SK-N-SH (cell line): ENCODE data around the gene MFAP3L. TPM values are rescaled to one million over a fixed set of nuclear protein-coding genes. Genes with fewer than 3 reads are reported as not detected.

ENCODE experiments used
- CTCF ChIA-PET: fragments of 300-600, 350-600 bp; formaldehyde crosslinking; extraction: SDS; loops from one replicate; lab custom pipeline; 2021; lab: Yijun Ruan, JAX
- POLR2A ChIA-PET: fragments of 350-600 bp; sonication (Branson Sonifier 250); formaldehyde crosslinking; extraction: SDS; loops from one replicate; lab custom pipeline; 2020; ENCODE audit warnings: antibody characterized with exemption, inconsistent platforms; lab: Yijun Ruan, JAX
- DNase-seq: peaks from one replicate; pipeline ENCODE4 v3.0.0; 2012
- H2AFZ ChIP-seq: fragments of 200-600 bp; sonication (generic); 2 replicates; pipeline ENCODE4 v1.8.1; 2016; ENCODE audit warnings: antibody characterized with exemption, mild to moderate bottlenecking, low read depth
- H3F3A ChIP-seq: fragments of 200-600 bp; sonication (generic); replicated peaks from 2 replicates; pipeline ENCODE3; 2016; ENCODE audit warnings: antibody characterized with exemption, mild to moderate bottlenecking; ENCODE audit not compliant: insufficient read depth
- H3K27ac ChIP-seq, 2 experiments: fragments of 200-500 bp in 1 of 2; fragments of 200-600 bp in 1 of 2; sonication (Bioruptor generic) in 1 of 2; sonication (generic), shearing (Covaris generic) in 1 of 2; 2 replicates each; pipeline versions ENCODE4 v1.5.1 to v1.6.1; 2014 to 2016; ENCODE audit warnings: low read depth in 2 of 2, inconsistent platforms in 1 of 2, low read length in 1 of 2, mild to moderate bottlenecking in 1 of 2, mixed read lengths in 1 of 2
- H3K27me3 ChIP-seq: fragments of 200-600 bp; sonication (generic), shearing (Covaris generic); 2 replicates; pipeline ENCODE4 v1.6.1; 2016; ENCODE audit warnings: mixed run types; ENCODE audit not compliant: insufficient read depth
- H3K36me3 ChIP-seq, 2 experiments: fragments of 200-500 bp in 1 of 2; fragments of 200-600 bp in 1 of 2; sonication (Bioruptor generic) in 1 of 2; sonication (generic) in 1 of 2; replicated peaks in 1 of 2; 2 replicates each; pipeline versions ENCODE3 to v1.5.1; 2014 to 2016; ENCODE audit warnings: low read length in 1 of 2, mild to moderate bottlenecking in 1 of 2; ENCODE audit not compliant: insufficient read depth in 2 of 2, control insufficient read depth in 1 of 2
- H3K4me1 ChIP-seq, 2 experiments: fragments of 200-500 bp in 1 of 2; fragments of 200-600 bp in 1 of 2; sonication (Bioruptor generic) in 1 of 2; sonication (generic), shearing (Covaris generic) in 1 of 2; 2 replicates each; pipeline versions ENCODE4 v1.5.1 to v1.6.1; 2014 to 2016; ENCODE audit warnings: low read depth in 1 of 2, low read length in 1 of 2, mixed run types in 1 of 2; ENCODE audit not compliant: insufficient read depth in 2 of 2, control insufficient read depth in 1 of 2
- H3K4me2 ChIP-seq: fragments of 200-600 bp; sonication (generic), shearing (Covaris generic); 2 replicates; pipeline ENCODE4 v1.6.1; 2017; ENCODE audit warnings: mixed run types
- H3K4me3 ChIP-seq, 2 experiments: fragments of 200-500 bp in 1 of 2; fragments of 200-600 bp in 1 of 2; sonication (Bioruptor generic) in 1 of 2; sonication (generic), shearing (Covaris generic) in 1 of 2; 2 replicates each; pipeline versions ENCODE4 v1.5.1 to v1.8.1; 2014 to 2016; ENCODE audit warnings: low read depth in 2 of 2, inconsistent platforms in 1 of 2, low read length in 1 of 2, mild to moderate bottlenecking in 1 of 2, mixed read lengths in 1 of 2, moderate library complexity in 1 of 2
- H3K79me2 ChIP-seq: fragments of 200-600 bp; sonication (generic); 2 replicates; pipeline ENCODE4 v1.8.1; 2017; ENCODE audit warnings: mild to moderate bottlenecking; ENCODE audit not compliant: insufficient read depth
- H3K9ac ChIP-seq: fragments of 200-600 bp; sonication (generic); 2 replicates; pipeline ENCODE4 v1.6.1; 2017; ENCODE audit warnings: mixed run types
- H3K9me2 ChIP-seq: fragments of 200-600 bp; sonication (generic); 2 replicates; pipeline ENCODE4 v1.6.1; 2017; ENCODE audit warnings: mixed run types
- H3K9me3 ChIP-seq: fragments of 200-600 bp; sonication (generic); 2 replicates; pipeline ENCODE4 v1.6.1; 2017; ENCODE audit warnings: mixed run types, mild to moderate bottlenecking, moderate library complexity
- H4K20me1 ChIP-seq: fragments of 200-600 bp; sonication (generic); 2 replicates; pipeline ENCODE4 v1.6.1; 2017; ENCODE audit warnings: mild to moderate bottlenecking, mixed run types; ENCODE audit not compliant: insufficient read depth
- CHD2 ChIP-seq: fragments of 150-350 bp; IDR thresholded peaks from 2 replicates; pipeline ENCODE4 v1.6.1; 2018; ENCODE audit warnings: low read length; ENCODE audit not compliant: partially characterized antibody
- FOXJ3 ChIP-seq: sonication (generic); formaldehyde crosslinking; IDR thresholded peaks from 2 replicates; pipeline ENCODE4 v1.5.1; 2020; ENCODE audit warnings: mild to moderate bottlenecking, missing genetic modification reagents
- GATA2 ChIP-seq: sonication (generic); formaldehyde crosslinking; IDR thresholded peaks from 2 replicates; pipeline ENCODE4 v1.5.0; 2020; ENCODE audit warnings: mild to moderate bottlenecking, missing genetic modification reagents
- MEF2A ChIP-seq: IDR thresholded peaks from 2 replicates; pipeline ENCODE4 v1.4.0; 2012; ENCODE audit warnings: low read depth, borderline replicate concordance
- MXI1 ChIP-seq: IDR thresholded peaks from 2 replicates; pipeline ENCODE4 v1.6.1; 2012; ENCODE audit warnings: mild to moderate bottlenecking, low read depth, low read length, improper control_type of control experiment
- RCOR1 ChIP-seq: fragments of 150-350 bp; IDR thresholded peaks from 2 replicates; pipeline ENCODE4 v1.6.1; 2017; ENCODE audit warnings: antibody characterized with exemption, low read length
- SMC3 ChIP-seq: IDR thresholded peaks from 2 replicates; pipeline ENCODE4 v1.6.1; 2012; ENCODE audit warnings: low read depth, low read length, improper control_type of control experiment
- WGBS: methylation state at CpG from one replicate; pipeline ENCODE4 v1.1.6; 2017; ENCODE audit warnings: low lambda C conversion rate; 5-methylcytosine and 5-hydroxymethylcytosine counted together
- polyA plus RNA-seq, 3 experiments: library from polyadenylated mRNA; depleted of rRNA; stranded (reverse); fragments of >200 nt; gene quantifications; 2 replicates each; pipeline ENCODE4 v1.2.3, GENCODE V29; 2012
- TF ChIP-seq, protein P1 (sequence below): fragments of 150-350 bp; IDR thresholded peaks from 2 replicates; pipeline ENCODE4 v1.6.1; 2016; ENCODE audit warnings: mild to moderate bottlenecking, low read depth, low read length
- TF ChIP-seq, protein P2 (sequence below): IDR thresholded peaks from 2 replicates; pipeline ENCODE4; 2012

Gene MFAP3L
- polyA plus RNA-seq, 1 of the 3 experiments (the other 2 are of a cell fraction) = 5.4 TPM

DNA sequence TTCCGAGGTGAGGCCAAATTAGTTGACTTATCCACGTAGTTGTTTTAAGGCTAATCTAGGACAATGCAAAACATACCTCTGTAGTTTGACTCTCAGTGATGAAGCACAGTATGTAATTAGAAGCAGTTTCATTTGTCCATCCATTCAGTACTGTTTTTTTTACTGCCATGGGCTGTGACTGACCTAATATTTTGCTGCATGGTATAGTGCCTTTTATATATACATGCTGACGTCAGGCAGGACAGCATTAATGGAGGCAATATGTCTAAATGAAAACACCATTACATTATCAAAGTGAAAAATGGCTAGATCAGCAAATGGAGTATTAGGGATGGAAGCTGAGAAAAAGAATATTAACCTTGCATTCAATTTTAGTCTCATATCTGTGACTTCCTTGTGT lies 66.9 kb downstream of the MFAP3L start:
- no peaks in the 10 kb centered on the region for H3K9me3 ChIP-seq
- no peak overlapping the region for H3K4me3 ChIP-seq
- WGBS = 70% methylated on average over 3 of the region's 3 CpGs

DNA sequence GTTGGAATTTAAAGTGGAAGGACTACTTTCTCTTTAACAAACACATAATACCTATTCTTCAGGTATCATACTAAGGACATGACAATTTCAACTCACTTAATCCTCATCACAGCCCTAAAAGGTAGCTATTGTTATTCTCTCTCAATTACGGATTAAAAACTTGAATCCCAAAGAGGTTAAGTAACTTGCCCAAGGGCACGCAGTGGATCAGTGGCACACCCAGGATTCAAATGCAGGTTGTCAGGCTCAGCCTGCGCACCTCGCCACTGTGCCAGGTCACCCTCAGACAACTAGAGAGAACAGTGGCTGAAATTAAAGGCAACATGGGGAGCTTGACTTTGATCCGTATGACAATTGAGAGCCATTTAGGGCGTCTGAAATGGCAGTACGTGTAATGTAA lies 67.6 kb downstream of the MFAP3L start:
- H3F3A ChIP-seq = peaks cover 14% of the 10 kb centered on the region
- POLR2A ChIA-PET = no interaction called here

More for the DNA sequence above, 66.9 kb downstream of the MFAP3L start:
- DNase-seq = no peak
- Histone ChIP-seq H2AFZ (no peak overlapping the region), H3K4me2 (no peak overlapping the region), H3K4me1 (peaks cover 0 to 14% of the 10 kb centered on the region in 2 experiments; a peak in 2 of 4 replicates), H3K27ac (no peak overlapping the region), H3K27me3 (no peaks in the 10 kb centered on the region), H3F3A (peaks cover 18% of the 10 kb centered on the region), H4K20me1 (no peaks in the 10 kb centered on the region), H3K36me3 (no peaks in the 10 kb centered on the region), H3K9me2 (no peaks in the 10 kb centered on the region), H3K79me2 (no peaks in the 10 kb centered on the region), H3K9ac (no peak overlapping the region)
- TF ChIP-seq CHD2 (no peak), MEF2A (no peak), RCOR1 (no peak), MXI1 (no peak), SMC3 (no peak)
- TF ChIP-seq, protein P1, sequence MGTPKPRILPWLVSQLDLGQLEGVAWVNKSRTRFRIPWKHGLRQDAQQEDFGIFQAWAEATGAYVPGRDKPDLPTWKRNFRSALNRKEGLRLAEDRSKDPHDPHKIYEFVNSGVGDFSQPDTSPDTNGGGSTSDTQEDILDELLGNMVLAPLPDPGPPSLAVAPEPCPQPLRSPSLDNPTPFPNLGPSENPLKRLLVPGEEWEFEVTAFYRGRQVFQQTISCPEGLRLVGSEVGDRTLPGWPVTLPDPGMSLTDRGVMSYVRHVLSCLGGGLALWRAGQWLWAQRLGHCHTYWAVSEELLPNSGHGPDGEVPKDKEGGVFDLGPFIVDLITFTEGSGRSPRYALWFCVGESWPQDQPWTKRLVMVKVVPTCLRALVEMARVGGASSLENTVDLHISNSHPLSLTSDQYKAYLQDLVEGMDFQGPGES = no peak
- ChIA-PET CTCF (no interaction called here), POLR2A (no interaction called here)

DNA sequence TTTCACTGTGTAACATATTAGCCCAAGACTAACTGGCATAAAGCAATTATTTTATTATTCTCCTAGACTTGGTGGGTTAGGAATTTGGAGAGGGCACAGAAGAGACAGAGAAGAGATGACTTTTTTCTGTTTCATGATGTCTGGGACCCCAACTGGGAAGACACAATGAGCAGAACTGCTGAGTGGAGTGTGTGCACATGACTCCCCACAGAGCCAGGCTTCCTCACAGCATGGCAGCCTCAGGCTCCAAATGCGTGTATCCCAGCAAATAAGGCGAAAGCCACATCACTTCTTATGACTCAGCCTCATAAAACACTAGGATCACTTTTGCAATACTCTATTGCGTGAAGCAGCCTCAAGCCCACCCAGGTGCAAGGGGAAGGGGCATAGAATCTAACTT lies 68.4 kb downstream of the MFAP3L start:
- no peak overlapping the region for H3K27ac ChIP-seq
- no peaks in the 10 kb centered on the region for H4K20me1 ChIP-seq
- TF ChIP-seq, protein P2, sequence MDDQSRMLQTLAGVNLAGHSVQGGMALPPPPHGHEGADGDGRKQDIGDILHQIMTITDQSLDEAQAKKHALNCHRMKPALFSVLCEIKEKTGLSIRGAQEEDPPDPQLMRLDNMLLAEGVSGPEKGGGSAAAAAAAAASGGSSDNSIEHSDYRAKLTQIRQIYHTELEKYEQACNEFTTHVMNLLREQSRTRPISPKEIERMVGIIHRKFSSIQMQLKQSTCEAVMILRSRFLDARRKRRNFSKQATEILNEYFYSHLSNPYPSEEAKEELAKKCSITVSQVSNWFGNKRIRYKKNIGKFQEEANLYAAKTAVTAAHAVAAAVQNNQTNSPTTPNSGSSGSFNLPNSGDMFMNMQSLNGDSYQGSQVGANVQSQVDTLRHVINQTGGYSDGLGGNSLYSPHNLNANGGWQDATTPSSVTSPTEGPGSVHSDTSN = no peak
- TF ChIP-seq, protein P1 = no peak
- no peak for TF ChIP-seq RCOR1
- no peak for DNase-seq
- H3F3A ChIP-seq = peaks cover 10% of the 10 kb centered on the region
- peaks cover 0 to 7% of the 10 kb centered on the region in 2 experiments; a peak in 1 of 4 replicates for H3K4me1 ChIP-seq
- H3K9me2 ChIP-seq = no peaks in the 10 kb centered on the region
- H3K9ac ChIP-seq = no peak overlapping the region
- no peak overlapping the region for H3K4me2 ChIP-seq
- no peaks in the 10 kb centered on the region for H3K79me2 ChIP-seq
- no peaks in the 10 kb centered on the region for H3K27me3 ChIP-seq
- CTCF ChIA-PET = no interaction called here
- no peaks in the 10 kb centered on the region for H3K36me3 ChIP-seq
- WGBS = 84% methylated on average over 3 of the region's 3 CpGs
- POLR2A ChIA-PET = no interaction called here
- H3K9me3 ChIP-seq = no peaks in the 10 kb centered on the region
- H2AFZ ChIP-seq = no peak overlapping the region
- no peak overlapping the region for H3K4me3 ChIP-seq

More for the DNA sequence above, 67.6 kb downstream of the MFAP3L start:
- peaks cover 0 to 9% of the 10 kb centered on the region in 2 experiments; a peak in 1 of 4 replicates for H3K4me1 ChIP-seq
- H3K27me3 ChIP-seq = no peaks in the 10 kb centered on the region
- H3K4me2 ChIP-seq = no peak overlapping the region
- H2AFZ ChIP-seq = no peak overlapping the region
- no peaks in the 10 kb centered on the region for H4K20me1 ChIP-seq
- H3K4me3 ChIP-seq = no peak overlapping the region
- 86% methylated on average over 7 of the region's 7 CpGs for WGBS
- no peaks in the 10 kb centered on the region for H3K79me2 ChIP-seq
- H3K9ac ChIP-seq = no peak overlapping the region
- no peaks in the 10 kb centered on the region for H3K9me2 ChIP-seq
- no peak overlapping the region for H3K27ac ChIP-seq
- TF ChIP-seq FOXJ3 = no peak
- TF ChIP-seq GATA2 = no peak
- TF ChIP-seq, all 33 proteins: peak for 0
- no peak for DNase-seq
- CTCF ChIA-PET = no interaction called here
- H3K9me3 ChIP-seq = no peaks in the 10 kb centered on the region
- no peaks in the 10 kb centered on the region for H3K36me3 ChIP-seq
